IPS DF 4.7 (cell line): ENCODE measurements around the gene MAGT1.
"Not testable (repeated sequence)": the region's sequence is repeated elsewhere in the genome, so short reads cannot be mapped to it uniquely, and the experiment has no call there.

Experiments used
- DNase-seq: peaks from one replicate; pipeline ENCODE4 v3.0.0-alpha.2; 2013; ENCODE audit warnings: low spot score; ENCODE audit errors: extremely low read depth

The MAGT1 gene

DNA sequence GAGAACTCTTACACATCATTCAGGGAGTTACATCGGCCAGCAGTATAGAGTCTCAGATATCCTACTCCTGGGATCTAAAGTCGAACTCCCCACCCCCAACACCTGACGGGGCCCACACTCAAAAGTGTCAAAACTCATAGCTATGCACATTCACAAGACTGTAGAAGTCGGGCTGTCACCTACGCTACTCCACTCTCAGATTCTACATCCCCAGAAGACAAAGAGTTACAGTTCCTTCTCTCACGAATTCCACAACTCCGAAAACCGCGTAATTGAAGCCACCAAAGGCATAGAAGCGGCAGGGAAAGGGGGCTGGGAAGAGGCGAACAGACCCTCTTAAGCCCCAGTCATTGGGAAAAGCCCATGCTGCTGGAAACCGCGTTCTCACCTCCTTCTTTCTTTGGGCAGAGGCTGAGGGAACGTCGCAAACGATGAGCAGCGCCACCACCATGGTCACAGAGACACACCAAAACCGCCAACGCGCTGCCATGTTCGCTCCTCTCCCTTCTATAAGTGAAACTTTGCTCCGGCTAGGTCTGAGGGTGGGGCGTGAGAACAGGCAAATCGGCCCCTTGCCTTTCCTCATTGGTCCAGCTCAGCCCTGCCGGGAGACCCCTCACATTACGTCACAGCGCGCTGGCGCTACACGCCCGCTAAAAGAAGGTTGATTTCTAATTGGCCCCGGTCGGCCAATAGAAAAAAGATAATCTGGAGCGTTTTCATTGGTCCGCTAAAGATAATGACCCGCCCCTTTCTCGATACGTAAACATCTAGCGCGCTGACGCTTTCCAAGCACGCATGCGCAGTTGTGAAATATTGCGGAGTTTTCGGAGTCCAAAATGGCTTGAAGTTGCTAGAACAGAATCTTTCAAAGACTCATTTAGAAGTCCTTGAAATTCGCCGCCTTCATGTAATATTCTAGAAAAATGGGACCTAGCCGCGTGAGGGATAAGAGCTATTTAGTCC, at the start of gene MAGT1:
TSS of gene MAGT1 (minus strand) at position 515 of the 966 bp plus-strand sequence. CDS start at position 490, 25 bp downstream.
- peak; percentile 58 for DNase-seq

DNA sequence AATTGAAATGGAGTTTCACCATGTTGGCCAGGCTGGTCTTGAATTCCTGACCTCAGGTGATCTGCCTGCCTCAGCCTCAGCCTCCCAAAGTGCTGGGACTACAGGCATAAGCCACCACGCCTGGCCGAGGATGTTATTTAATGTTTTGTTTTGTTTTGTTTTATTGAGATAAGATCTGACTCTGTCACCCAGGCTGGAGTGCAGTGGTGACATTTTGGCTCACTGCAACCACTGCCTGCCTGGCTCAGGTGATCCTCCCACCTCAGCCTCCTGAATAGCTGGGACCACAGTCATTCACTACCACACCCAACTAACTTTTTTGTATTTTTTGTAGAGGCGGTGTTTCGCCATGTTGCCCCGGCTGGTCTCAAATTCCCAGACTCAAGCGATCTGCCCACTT, 49.8 kb upstream of the MAGT1 start:
- not testable (repeated sequence) for DNase-seq

DNA sequence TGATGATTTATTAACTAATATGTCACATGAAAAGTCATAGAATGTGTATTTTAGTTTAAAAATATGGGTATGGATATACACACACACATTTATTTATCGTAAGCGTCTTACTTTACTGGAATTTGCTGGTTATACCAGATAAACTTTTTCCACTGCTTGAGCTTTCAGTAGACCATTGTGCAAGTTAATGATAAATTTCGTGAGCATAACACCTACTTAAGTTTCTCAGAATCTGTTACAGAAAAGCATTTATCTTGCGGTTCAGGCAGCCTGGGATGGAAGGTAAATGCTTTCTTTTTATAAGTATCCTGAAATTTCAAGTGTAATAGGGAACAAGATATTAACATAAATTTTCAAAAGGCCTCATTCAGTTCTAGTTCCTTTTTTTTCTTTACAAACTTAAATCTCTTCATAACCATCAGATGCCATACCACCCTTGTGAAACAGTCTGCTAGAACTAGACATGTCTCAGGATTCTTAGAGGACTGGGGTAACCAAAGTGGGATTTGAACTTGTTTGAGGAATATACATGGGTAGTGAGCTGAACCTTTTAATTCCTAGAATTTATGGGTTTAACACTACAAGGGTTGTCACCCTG, 42.9 kb upstream of the MAGT1 start:
- no peak for DNase-seq

DNA sequence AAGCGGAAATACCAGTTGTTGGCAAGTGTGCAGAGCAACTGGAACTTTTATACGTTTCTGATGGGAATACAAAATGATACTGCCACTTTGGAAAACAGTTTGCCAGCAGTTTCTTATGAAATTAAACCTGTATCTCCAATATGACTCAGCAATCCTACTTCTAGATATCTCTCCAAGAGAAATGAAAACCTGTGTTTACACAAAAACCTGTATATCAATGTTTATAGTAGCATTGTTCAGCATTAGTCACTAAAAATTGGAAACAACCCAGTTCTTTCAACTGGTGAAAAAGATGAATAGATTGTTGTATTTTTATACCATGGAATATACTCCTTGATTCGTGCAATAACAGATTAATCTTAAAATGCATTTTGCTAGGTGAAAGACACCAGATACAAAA, 42.1 kb upstream of the MAGT1 start:
- DNase-seq, result no peak

DNA sequence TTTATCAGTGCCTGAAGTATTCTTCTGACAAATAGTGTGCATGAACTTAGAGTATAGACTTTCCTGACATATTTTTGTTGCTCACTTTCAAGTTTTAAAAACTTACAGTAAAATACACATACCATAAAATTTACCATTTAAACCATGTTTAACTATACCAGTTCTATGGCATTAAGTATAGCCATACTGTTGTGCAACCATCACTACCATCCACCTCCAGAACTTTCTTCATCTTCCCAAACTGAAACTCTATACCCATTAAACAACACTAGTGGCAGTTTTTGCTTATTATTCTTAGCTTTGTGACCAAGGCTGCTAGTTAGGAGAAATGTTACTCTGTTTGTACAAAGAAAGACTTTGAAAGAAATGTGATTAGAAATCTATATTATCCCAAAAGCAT, 41.1 kb upstream of the MAGT1 start:
- DNase-seq, result no peak

DNA sequence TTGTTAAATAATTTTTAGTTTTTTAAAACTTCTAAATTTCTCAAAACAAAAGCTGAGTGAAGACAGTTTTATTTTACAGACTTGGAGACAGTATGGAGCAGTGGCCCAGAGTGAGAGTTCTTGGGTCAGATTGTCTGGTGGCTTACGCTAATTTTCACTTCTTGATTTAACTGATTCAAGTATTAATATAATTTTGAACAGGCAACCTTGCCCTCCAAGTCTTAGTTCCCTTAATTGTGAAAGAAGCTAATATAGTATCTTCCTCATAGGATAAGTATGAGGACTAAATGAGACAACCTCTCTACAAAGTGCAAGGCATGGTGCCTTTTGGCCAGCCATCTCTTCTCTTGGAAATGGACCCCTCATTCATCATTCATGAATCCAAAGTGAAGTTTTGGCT, 40.7 kb upstream of the MAGT1 start:
- no peak for DNase-seq

DNA sequence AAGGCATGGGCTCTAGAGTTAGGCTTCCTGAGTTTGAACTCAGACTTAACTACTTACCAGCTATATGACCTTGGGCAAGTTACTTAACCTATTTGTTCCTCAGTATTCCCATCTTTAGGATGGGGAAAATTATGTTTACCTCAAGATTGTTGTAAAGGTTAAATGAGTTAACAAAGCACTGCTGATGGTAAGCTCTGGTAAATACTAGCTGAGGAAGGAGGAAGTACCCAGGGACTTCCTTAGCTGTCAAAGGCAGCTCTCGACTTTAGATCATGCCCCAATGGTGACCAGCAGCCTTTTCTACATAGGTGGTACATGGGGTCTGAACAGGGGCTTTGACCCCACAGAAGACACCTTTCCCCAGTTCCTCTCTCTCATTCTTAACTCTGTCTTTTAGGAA, 35.3 kb upstream of the MAGT1 start:
- DNase-seq, result no peak

DNA sequence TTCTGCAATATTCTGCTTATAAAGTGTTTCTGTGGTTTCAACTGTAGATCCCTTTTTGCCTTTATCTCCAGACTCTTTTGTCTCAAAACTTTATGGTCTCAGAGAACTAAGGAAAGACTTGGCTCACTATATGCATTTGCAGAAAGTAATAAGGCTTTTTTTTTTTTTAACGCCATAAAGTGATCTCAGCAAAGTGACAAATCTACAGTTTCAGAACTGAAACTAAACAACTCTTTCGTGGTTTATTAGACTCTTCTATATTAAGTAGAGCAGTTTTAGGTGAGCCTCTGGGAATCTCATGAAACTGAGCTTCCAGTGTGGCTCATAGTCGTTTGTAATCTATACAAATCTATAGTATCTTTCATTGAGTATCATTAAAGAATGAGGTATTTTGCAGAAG, 30.5 kb upstream of the MAGT1 start:
- no peak for DNase-seq

DNA sequence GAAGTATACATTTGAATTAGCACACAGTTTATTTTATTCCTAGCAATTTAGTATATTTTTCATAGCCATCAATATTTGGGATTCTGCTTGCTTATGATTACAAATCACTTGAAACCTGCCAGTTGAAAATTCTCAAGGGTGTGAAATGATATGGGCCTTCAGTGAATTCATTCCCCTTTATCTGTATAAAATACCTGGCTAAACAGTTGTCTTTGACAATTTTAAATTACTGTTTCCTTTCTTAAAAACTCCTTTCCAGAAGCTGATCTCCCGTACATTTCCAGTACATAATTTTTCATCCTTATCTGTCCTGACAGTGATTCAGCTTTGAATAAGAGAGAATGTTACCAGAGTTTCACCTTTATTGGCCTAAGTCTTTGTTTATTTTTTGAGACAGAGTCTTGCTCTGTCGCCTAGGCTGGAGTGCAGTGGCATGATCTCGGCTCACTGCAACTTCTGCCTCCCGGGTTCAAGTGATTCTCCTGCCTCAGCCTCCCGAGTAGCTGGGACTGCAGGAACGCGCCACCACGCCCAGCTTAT, 29.2 kb upstream of the MAGT1 start:
- no peak for DNase-seq

DNA sequence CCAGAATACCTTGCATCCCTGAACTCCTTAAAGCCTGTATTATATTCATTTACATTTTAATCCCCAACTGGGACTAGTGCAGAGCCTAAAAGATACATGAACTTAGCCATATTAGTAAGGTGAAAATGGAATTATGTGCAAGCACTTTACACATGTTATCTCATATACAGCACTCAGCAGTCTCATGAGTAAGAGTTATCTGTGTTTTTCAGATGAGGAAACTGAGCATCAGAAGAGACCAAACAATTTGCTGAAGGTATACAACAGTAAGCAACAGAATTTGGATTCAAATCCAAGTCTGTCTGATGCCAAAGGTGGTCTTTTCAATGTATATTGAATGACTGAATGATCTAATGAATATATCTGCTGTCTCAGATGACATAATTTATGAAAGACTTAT, 27.6 kb upstream of the MAGT1 start:
- DNase-seq, result no peak

DNA sequence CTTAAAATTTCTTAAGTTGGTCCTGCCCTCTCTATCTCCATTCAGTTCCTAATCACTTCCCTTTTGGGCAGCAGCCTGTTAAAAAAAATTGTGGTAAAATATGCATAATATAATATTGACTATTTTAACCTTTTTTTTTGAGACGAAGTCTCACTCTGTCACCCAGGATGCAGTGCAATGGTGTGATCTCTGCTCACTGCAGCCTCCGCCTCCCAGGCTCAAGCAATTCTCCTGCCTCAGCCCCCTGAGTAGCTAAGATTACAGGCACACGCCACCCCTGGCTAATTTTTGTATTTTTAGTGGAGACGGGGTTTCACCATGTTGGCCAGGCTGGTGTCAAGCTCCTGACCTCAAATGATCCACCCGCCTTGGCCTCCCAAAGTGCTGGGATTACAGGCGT, 24.1 kb upstream of the MAGT1 start:
- DNase-seq, result not testable (repeated sequence)

DNA sequence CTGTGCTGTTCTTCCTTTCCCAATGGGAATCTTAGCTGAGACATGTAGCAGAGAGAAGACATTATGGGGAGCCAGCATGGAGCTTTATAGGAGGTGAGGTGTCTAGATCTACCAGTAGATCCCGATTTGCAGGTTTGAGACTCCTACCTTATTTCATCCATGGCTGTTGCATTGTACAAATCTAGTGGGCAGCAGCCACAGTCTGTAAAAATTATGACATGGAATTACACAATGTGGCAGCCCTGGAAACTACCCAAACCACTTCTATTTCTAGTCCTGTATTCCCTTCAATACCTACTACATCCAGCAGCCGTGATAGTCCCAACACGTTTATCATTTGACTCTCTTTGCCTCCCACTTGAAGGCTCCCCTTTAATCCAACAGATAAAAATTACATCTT, 23.3 kb upstream of the MAGT1 start:
- no peak for DNase-seq

DNA sequence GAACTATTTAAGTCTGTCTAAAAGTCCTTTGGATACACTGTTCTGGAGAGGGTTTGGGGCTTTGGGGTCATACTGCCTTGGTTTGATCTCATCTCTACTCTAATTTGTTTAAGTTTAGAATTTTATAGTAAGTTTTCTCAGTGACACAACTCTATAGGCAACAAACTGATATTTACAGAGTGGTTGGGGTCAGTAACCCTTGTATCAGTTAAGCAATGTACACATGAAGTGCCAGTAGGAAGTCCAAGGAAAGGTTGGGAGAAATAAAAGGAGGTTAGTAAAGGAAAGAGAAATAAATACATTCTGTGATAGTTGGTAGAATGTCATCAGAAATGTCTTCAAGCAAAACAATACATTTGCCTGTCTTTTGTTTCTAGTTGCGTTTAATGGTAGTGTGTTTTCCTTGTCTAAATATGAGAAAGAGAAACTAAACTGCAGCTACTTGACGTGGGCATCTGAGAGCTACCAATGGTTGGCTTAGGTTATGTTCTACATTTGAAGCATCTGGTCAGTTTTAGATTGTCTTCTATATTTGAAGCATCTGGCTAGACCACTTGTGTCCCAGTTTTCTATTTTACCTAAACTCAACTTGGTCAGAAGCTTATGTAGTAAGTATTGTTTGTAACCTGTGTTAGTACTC, 22.2 kb upstream of the MAGT1 start:
- no peak for DNase-seq

DNA sequence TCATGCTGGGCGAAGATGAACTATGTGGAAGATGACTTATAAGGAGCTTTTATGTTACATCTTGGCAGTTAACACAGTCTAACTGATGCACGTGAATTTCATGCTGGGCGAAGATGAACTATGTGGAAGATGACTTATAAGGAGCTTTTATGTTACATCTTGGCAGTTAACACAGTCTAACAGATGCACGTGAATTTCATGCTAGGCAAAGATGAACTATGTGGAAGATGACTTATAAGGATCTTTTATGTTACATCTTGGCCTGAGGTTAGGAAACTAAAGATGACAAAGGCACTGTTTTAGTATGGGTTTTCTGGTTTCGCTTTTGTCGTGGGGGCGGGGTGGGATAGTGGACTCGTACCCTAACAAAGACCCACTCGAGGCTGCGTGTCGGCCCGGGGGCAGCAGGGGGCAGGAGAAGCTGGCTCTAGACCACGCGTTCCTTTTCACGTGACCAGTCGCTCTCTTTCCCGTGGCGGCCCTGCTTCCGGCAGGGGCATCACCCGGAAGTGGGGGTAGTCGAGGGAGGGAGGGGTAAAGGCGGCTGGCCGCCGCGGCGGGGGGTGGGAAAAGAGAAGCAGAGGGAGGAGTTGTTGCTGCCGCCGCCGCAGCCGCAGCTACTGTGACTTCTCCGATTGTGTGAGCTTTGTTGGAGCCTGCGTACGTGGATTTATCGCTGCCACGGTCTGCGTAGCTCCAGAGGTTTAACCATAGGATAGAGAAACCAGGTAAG, 15.0 kb upstream of the MAGT1 start, which contains the start of gene ATP7A:
TSS of gene ATP7A (plus strand) at position 586 of the 733 bp plus-strand sequence. CDS start 60,949 bp downstream, outside the sequence.
- DNase-seq, result peak; percentile 28

DNA sequence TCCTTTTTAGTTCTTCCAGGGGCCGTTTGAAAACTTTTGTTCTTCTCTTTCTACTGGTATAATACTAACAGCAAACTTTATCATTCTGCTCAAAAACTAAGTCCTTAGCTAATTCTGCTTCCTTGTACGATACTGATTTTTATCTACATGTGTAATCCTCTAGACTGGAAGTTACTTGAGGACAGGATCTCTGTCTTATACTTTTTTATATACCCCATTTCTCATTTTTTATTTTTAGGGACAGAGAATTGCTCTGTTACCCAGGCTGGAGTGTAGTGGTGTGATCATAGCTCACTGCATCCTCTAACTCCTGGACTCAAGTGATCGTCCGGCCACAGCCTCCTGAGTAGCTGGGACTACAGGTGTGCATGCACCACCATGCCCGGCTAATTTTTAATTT, 6.3 kb upstream of the MAGT1 start:
- no peak for DNase-seq

DNA sequence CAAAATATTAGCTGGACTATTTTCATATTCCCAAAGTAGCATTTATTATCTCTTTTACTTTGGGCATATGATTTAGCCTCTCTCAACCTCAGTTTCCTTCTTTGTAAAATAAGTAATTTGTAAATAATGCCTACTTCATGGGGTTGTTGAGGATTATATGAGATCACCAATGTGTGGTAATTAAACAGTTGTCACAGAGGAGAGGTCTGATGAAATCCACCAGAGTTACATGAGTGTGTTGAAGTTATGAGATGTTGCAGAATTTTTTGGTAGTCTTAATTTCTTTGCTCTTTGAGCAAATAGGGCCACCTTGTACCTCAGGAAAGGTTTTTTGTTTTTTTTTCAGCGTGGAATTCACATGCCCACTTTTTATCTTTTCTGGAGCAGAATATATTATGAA, 5.5 kb upstream of the MAGT1 start:
- no peak for DNase-seq

DNA sequence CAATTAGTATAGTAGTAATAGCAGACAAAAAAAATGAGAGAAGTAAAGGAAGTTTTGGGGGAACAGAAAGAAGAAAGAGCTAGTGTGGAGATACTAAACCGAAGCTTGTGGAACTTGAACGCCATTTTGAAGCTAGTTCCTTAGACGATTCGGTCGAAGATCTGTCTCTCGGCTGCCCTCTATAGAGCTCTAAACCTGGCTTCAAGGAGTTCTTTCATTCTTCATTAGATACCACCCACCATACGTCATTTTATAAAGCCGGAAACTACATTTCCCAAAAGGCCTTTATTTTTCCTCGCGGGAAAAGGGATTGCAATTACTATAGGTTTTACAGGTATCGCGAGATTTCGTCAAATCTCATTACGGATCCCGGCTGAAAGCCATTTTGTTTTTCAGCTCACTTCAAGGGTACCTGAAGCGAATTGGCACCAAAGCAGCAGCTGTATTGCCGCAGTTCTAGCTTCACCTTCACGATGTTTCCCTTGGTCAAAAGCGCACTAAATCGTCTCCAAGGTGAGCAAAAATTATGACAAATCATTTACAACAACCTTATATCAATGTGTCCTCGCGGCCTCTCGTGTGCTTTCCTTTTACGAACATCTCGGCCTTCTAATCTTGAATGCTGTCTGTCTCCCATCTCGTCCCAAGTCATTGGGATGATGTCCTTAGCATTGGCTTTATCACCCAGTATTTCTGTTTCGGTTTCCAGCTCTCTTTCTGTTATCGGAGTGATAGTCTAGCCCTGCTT, 4.0 kb upstream of the MAGT1 start, which contains the start of gene COX7B:
TSS of gene COX7B (plus strand) at position 388 of the 748 bp plus-strand sequence. CDS start at position 474, 86 bp downstream.
- peak; percentile 74 for DNase-seq

DNA sequence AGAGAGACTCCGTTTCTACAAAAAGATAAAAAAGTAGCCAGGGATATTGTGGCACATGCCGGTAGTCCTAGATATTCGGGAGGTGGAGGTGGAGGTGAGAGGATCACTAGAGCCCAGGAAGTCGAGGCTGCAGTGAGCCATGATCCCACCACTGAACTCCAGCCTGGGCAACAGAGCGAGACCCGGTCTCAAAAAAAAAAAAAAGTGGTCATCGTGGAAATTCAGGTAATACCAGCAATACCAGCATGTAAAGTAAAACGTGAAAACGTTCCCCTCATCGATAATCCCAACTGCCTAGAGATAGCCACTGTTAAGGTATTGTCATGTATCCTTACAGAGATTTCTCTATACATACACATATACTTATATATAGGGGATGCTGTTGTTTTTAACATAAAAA, 1.5 kb downstream of the MAGT1 start:
- DNase-seq, result no peak

DNA sequence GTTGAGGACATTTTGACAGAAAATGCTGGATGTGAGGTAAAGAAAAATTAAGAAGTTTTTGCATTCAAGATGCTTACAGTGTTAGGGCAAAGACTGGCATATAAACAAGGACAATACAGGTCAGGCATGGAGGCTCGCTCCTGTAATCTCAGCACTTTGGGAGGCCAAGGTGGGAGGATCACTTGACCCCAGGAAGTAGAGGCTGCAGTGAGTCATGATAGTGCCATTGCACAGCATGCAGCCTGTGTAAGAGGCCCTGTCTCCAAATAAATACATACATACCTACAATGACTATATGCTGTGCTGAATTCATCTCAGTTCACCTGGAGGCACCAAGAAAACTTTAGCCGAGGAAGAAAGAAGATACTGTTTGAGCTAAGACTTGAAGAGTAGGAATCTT, 2.3 kb downstream of the MAGT1 start:
- no peak for DNase-seq

DNA sequence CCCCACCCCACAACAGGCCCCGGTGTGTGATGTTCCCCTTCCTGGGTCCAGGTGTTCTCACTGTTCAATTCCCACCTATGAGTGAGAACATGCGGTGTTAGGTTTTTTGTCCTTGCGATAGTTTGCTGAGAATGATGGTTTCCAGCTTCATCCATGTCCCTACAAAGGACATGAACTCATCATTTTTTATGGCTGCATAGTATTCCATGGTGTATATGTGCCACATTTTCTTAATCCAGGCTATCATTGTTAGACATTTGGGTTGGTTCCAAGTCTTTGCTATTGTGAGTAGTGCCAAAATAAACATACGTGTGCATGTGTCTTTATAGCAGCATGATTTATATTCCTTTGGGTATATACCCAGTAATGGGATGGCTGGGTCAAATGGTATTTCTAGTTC, 13.8 kb downstream of the MAGT1 start:
- DNase-seq, result not testable (repeated sequence)
